B cell (primary cell): ENCODE data around the gene GPR137B. TPM values are rescaled to one million over a fixed set of nuclear protein-coding genes. Genes with fewer than 3 reads are reported as not detected.

Source experiments
- ATAC-seq: fragments of 200-7000 bp; cut with Tn5 transposase; one replicate; pipeline ENCODE4 v1.10.0; 2021; ENCODE audit warnings: low read depth, mild to moderate bottlenecking, moderate number of reproducible peaks, moderate library complexity
- CTCF ChIA-PET: fragments of 350-600 bp; sonication (Branson Sonifier 250); formaldehyde crosslinking; loops from one replicate; lab custom pipeline; 2021; ENCODE audit warnings: antibody characterized with exemption, inconsistent platforms; lab: Charles Lee
- POLR2A ChIA-PET: fragments of 350-600 bp; sonication (Branson Sonifier 250); formaldehyde crosslinking; loops from one replicate; lab custom pipeline; 2021; ENCODE audit warnings: antibody characterized with exemption; lab: Charles Lee
- DNase-seq: peaks from one replicate; pipeline ENCODE4 v3.0.0; 2013
- H2AFZ ChIP-seq: 2 replicates; pipeline ENCODE4 v1.6.1; 2012; ENCODE audit warnings: mild to moderate bottlenecking, low read depth, low read length; ENCODE audit not compliant: insufficient read depth, poor library complexity, severe bottlenecking
- H3K27ac ChIP-seq, 2 donors: 1 replicate in 1 of 2; 2 replicates in 1 of 2; pipeline ENCODE4 v1.5.1; 2012 to 2013; ENCODE audit warnings: low read length in 2 of 2, mild to moderate bottlenecking in 2 of 2, moderate library complexity in 1 of 2
- H3K27me3 ChIP-seq, 4 experiments: fragments of 200-600 bp in 1 of 4; sonication (generic) in 1 of 4; replicated peaks in 1 of 4; 1 replicate in 2 of 4; 2 replicates in 2 of 4; pipeline versions ENCODE4 v1.6.1 to v1.7.0; 2013 to 2016; ENCODE audit warnings: low read length in 3 of 4, mild to moderate bottlenecking in 2 of 4, mixed read lengths in 1 of 4, moderate library complexity in 1 of 4; ENCODE audit not compliant: insufficient read depth in 4 of 4, control insufficient read depth in 3 of 4; ENCODE audit errors: control extremely low read depth in 1 of 4
- H3K36me3 ChIP-seq, 2 experiments: replicated peaks in 1 of 2; 1 replicate in 1 of 2; 2 replicates in 1 of 2; pipeline versions ENCODE4 v1.6.1 to v1.7.1; 2013; ENCODE audit warnings: low read length in 1 of 2; ENCODE audit not compliant: insufficient read depth in 2 of 2, control insufficient read depth in 1 of 2; ENCODE audit errors: control extremely low read depth in 1 of 2, extremely low read depth in 1 of 2
- H3K4me1 ChIP-seq, 2 donors: fragments of 200-600 bp in 1 of 2; sonication (generic) in 1 of 2; 1 replicate in 1 of 2; 2 replicates in 1 of 2; pipeline versions ENCODE4 v1.5.1 to v1.6.1; 2013 to 2017; ENCODE audit warnings: low read length in 2 of 2; ENCODE audit not compliant: control insufficient read depth in 2 of 2, insufficient read depth in 2 of 2
- H3K4me2 ChIP-seq: replicated peaks from 2 replicates; pipeline ENCODE3; 2012; ENCODE audit warnings: mild to moderate bottlenecking, low read depth, low read length; ENCODE audit not compliant: poor library complexity, severe bottlenecking
- H3K4me3 ChIP-seq, 5 experiments: fragments of 200-600 bp in 1 of 5; sonication (generic) in 1 of 5; 1 replicate in 3 of 5; 2 replicates in 2 of 5; pipeline versions ENCODE4 v1.5.1 to v1.7.0; 2011 to 2016; ENCODE audit warnings: low read length in 4 of 5, mild to moderate bottlenecking in 4 of 5, low read depth in 2 of 5, control low read depth in 1 of 5, moderate library complexity in 1 of 5; ENCODE audit not compliant: insufficient read depth in 1 of 5; ENCODE audit errors: control extremely low read depth in 1 of 5, extremely low read depth in 1 of 5
- H3K79me2 ChIP-seq: fragments of 200-600 bp; sonication (generic); one replicate; pipeline ENCODE4 v1.6.0; 2016; ENCODE audit warnings: low read length; ENCODE audit not compliant: control insufficient read depth, insufficient read depth
- H3K9ac ChIP-seq: fragments of 200-600 bp; sonication (generic); 2 replicates; pipeline ENCODE4 v1.6.1; 2017; ENCODE audit warnings: mild to moderate bottlenecking, low read length, moderate library complexity
- H3K9me3 ChIP-seq, 3 donors: one replicate each; pipeline versions ENCODE4 v1.6.1 to v1.7.1; 2013; ENCODE audit warnings: low read length in 2 of 3; ENCODE audit not compliant: control insufficient read depth in 2 of 3, insufficient read depth in 1 of 3; ENCODE audit errors: control extremely low read depth in 1 of 3
- H4K20me1 ChIP-seq: 2 replicates; pipeline ENCODE4 v1.6.0; 2012; ENCODE audit warnings: mild to moderate bottlenecking, low read length; ENCODE audit not compliant: insufficient read depth, control insufficient read depth, poor library complexity, severe bottlenecking
- H3K27ac Mint-ChIP-seq: one replicate; pipeline ENCODE4 v1.8.0; 2021; ENCODE audit warnings: mixed read lengths
- H3K27me3 Mint-ChIP-seq: one replicate; pipeline ENCODE4 v1.8.0; 2021; ENCODE audit warnings: mixed read lengths
- H3K4me1 Mint-ChIP-seq: one replicate; pipeline ENCODE4 v1.8.0; 2021; ENCODE audit warnings: mixed read lengths
- H3K4me3 Mint-ChIP-seq: one replicate; pipeline ENCODE4 v1.8.0; 2021; ENCODE audit warnings: mixed read lengths
- H3K9me3 Mint-ChIP-seq: one replicate; pipeline ENCODE4 v1.8.0; 2022; ENCODE audit warnings: mixed read lengths; ENCODE audit not compliant: insufficient read depth
- EZH2 ChIP-seq: IDR thresholded peaks from 2 replicates; pipeline ENCODE4 v1.6.1; 2012; ENCODE audit warnings: borderline replicate concordance, low read depth, mild to moderate bottlenecking, moderate library complexity, low read length; ENCODE audit not compliant: insufficient read depth, poor library complexity, severe bottlenecking
- WGBS: methylation state at CpG from one replicate; pipeline ENCODE4 v1.1.5; 2013; ENCODE audit warnings: missing lambda C conversion rate; ENCODE audit not compliant: insufficient coverage; 5-methylcytosine and 5-hydroxymethylcytosine counted together
- intact Hi-C: fragments of 100-400 bp; cut with micrococcal nuclease; formaldehyde crosslinking; loops from one replicate; pipeline ENCODE4 v1.10.0; 2022
- polyA plus RNA-seq: library from polyadenylated mRNA; depleted of rRNA; stranded (reverse); fragments of >200 nt; gene quantifications from 2 replicates; pipeline ENCODE4 v1.2.3, GENCODE V29; 2012
- total RNA-seq, 2 donors: library from RNA; stranded (reverse); fragments of 120-200 nt in 1 of 2; gene quantifications; 1 replicate in 1 of 2; 2 replicates in 1 of 2; pipeline versions ENCODE4 v1.2.3 to v1.2.4, GENCODE V29; 2013 to 2022
- TF ChIP-seq, protein P1 (sequence below): fragments of 200-600 bp; IDR thresholded peaks from one replicate; pipeline ENCODE4 v1.8.0; 2022; ENCODE audit warnings: antibody characterized with exemption, mild to moderate bottlenecking

Gene GPR137B
- total and polyA plus RNA-seq, 2 donors (not counting 1 experiment from before 2014, with no cell fraction given): 1.5 to 11.8 TPM

DNA sequence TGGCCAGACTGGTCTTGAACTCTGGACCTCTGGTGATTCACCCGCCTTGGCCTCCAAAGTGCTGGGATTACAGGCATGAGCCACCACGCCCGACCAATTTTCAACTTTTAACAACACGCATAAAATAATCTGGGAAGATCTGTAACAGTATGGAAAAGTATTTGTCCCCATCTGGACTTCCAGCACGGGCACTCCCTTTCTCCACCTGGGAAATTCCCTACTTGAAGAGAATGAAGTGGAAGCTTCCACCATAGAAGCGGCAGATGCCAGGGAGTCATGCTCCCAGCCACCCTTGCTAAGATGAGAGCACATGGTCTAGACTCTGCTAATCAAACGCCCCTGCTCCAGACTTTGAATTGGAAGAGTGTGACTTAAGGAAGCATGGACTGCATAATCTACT is 9.0 kb upstream of the GPR137B start:
- POLR2A ChIA-PET: no interaction called here
- WGBS: no CpG with 5 or more reads among the region's 7 CpGs

DNA sequence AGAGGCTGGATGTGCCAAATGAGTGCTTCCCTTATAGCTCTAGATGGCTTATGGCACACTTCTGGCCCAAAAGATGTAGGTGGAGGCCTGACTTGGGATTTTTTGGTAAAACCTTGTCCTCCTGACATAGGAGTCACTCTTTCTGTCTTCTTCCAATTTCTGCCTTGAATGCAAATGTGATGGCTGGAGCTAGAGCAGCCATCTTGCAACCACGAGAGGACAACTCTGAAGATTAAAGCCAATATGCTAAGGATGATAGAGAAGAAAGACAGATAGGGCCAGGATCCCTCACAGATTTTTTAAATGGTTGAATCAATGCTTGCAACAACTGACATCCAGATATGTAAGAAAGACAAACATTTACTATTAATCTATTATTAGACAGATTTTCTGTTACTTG is 8.5 kb upstream of the GPR137B start:
- Mint-ChIP-seq H3K9me3 (peaks cover 4% of the 10 kb centered on the region), H3K4me3 (no peak overlapping the region), H3K27me3 (peaks cover 55% of the 10 kb centered on the region), H3K27ac (no peak overlapping the region), H3K4me1 (peaks cover 4% of the 10 kb centered on the region)
- Histone ChIP-seq H3K36me3 (no peaks in the 10 kb centered on the region), H3K9me3 (no peaks in the 10 kb centered on the region), H3K4me3 (no peak overlapping the region), H3K27me3 (peaks cover 0 to 10% (median 5%) of the 10 kb centered on the region in 4 experiments), H3K79me2 (no peaks in the 10 kb centered on the region), H3K4me2 (no peak overlapping the region), H3K9ac (no peak overlapping the region), H2AFZ (no peak overlapping the region), H3K4me1 (peaks cover 0 to 4% of the 10 kb centered on the region in 2 donors), H4K20me1 (no peaks in the 10 kb centered on the region), H3K27ac (no peak overlapping the region)
- ChIA-PET POLR2A (no interaction called here), CTCF (no interaction called here)
- DNase-seq (no peak), ATAC-seq (no peak)
- intact Hi-C loops: no loop called here
- WGBS: no CpG with 5 or more reads among the region's 1 CpG
- TF ChIP-seq, protein P1, sequence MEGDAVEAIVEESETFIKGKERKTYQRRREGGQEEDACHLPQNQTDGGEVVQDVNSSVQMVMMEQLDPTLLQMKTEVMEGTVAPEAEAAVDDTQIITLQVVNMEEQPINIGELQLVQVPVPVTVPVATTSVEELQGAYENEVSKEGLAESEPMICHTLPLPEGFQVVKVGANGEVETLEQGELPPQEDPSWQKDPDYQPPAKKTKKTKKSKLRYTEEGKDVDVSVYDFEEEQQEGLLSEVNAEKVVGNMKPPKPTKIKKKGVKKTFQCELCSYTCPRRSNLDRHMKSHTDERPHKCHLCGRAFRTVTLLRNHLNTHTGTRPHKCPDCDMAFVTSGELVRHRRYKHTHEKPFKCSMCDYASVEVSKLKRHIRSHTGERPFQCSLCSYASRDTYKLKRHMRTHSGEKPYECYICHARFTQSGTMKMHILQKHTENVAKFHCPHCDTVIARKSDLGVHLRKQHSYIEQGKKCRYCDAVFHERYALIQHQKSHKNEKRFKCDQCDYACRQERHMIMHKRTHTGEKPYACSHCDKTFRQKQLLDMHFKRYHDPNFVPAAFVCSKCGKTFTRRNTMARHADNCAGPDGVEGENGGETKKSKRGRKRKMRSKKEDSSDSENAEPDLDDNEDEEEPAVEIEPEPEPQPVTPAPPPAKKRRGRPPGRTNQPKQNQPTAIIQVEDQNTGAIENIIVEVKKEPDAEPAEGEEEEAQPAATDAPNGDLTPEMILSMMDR: no peak
- no peak for TF ChIP-seq EZH2

More for the DNA sequence above, 9.0 kb upstream of the GPR137B start:
- Mint-ChIP-seq H3K27ac (no peak overlapping the region), H3K4me3 (no peak overlapping the region), H3K27me3 (peaks cover 51% of the 10 kb centered on the region), H3K4me1 (peaks cover 4% of the 10 kb centered on the region), H3K9me3 (peaks cover 4% of the 10 kb centered on the region)
- CTCF ChIA-PET: interaction anchor here (1.4 kb wide), 1 partner anchor 26 kb away, joined by 3 read pairs; no protein-coding TSS in a partner anchor
- Histone ChIP-seq H3K79me2 (no peaks in the 10 kb centered on the region), H3K4me1 (peaks cover 0 to 4% of the 10 kb centered on the region in 2 donors), H3K27me3 (peaks cover 0 to 10% (median 5%) of the 10 kb centered on the region in 4 experiments), H4K20me1 (no peaks in the 10 kb centered on the region), H3K4me2 (no peak overlapping the region), H3K4me3 (no peak overlapping the region), H2AFZ (no peak overlapping the region), H3K9ac (no peak overlapping the region), H3K9me3 (no peaks in the 10 kb centered on the region), H3K27ac (no peak overlapping the region), H3K36me3 (no peaks in the 10 kb centered on the region)
- ATAC-seq (no peak), DNase-seq (no peak)
- TF ChIP-seq EZH2: no peak
- TF ChIP-seq, protein P1: no peak
- intact Hi-C loops: no loop called here
